HepG2 (cell line): ENCODE results near the gene GPN1. TPM values are rescaled to one million over a fixed set of nuclear protein-coding genes. Genes with fewer than 3 reads are reported as not detected.

ENCODE experiments used
- ARHGAP35 ChIP-seq: sonication (generic); formaldehyde crosslinking; IDR thresholded peaks from 2 replicates; pipeline ENCODE4 v1.9.0; 2022; ENCODE audit warnings: mild to moderate bottlenecking, inconsistent platforms, moderate library complexity, missing genetic modification reagents, borderline replicate concordance
- BCL3 ChIP-seq: sonication (generic); formaldehyde crosslinking; IDR thresholded peaks from 2 replicates; pipeline ENCODE4 v1.5.1; 2020; ENCODE audit warnings: mild to moderate bottlenecking, missing genetic modification reagents, moderate library complexity
- DMAP1 ChIP-seq: IDR thresholded peaks from 2 replicates; pipeline ENCODE4 v1.6.1; 2016
- FIP1L1 ChIP-seq: fragments of 200-400 bp; formaldehyde crosslinking; IDR thresholded peaks from 2 replicates; pipeline ENCODE4 v1.6.1; 2018; ENCODE audit warnings: low read depth, mild to moderate bottlenecking, low read length, moderate library complexity, borderline replicate concordance; ENCODE audit not compliant: insufficient read depth
- POLR2A ChIP-seq, 2 experiments: IDR thresholded peaks; 2 replicates each; pipeline ENCODE4 v1.6.1; 2011; ENCODE audit warnings: low read depth in 2 of 2, low read length in 2 of 2, mild to moderate bottlenecking in 1 of 2, moderate library complexity in 1 of 2; ENCODE audit not compliant: insufficient read depth in 1 of 2
- SNAPC4 ChIP-seq: sonication (generic); formaldehyde crosslinking; IDR thresholded peaks from 2 replicates; pipeline ENCODE4 v1.4.0; 2020; ENCODE audit warnings: mild to moderate bottlenecking, missing genetic modification reagents
- STAT6 ChIP-seq: sonication (generic); formaldehyde crosslinking; IDR thresholded peaks from 2 replicates; pipeline ENCODE4 v1.4.0; 2020; ENCODE audit warnings: missing genetic modification reagents, mild to moderate bottlenecking, borderline replicate concordance
- THAP9 ChIP-seq: sonication (generic); formaldehyde crosslinking; IDR thresholded peaks from 2 replicates; pipeline ENCODE4; 2020; ENCODE audit warnings: missing genetic modification reagents, mild to moderate bottlenecking, borderline replicate concordance
- ZKSCAN1 ChIP-seq: fragments of 150-350 bp; IDR thresholded peaks from 2 replicates; pipeline ENCODE4 v1.6.1; 2014; ENCODE audit warnings: low read length
- ZNF3 ChIP-seq: IDR thresholded peaks from 2 replicates; pipeline ENCODE4 v1.7.0; 2017; ENCODE audit warnings: inconsistent platforms
- ZNF746 ChIP-seq: sonication (generic); formaldehyde crosslinking; IDR thresholded peaks from 2 replicates; pipeline ENCODE4 v1.8.0; 2022; ENCODE audit warnings: mild to moderate bottlenecking, missing genetic modification reagents
- ZNF749 ChIP-seq: sonication (generic); formaldehyde crosslinking; IDR thresholded peaks from 2 replicates; pipeline ENCODE4 v1.8.0; 2022; ENCODE audit warnings: mild to moderate bottlenecking, missing genetic modification reagents, moderate library complexity, borderline replicate concordance
- ZNF83 ChIP-seq: sonication (generic); formaldehyde crosslinking; IDR thresholded peaks from 2 replicates; pipeline ENCODE4 v1.4.0; 2020; ENCODE audit warnings: missing genetic modification reagents, mild to moderate bottlenecking, borderline replicate concordance
- ZNF841 ChIP-seq: sonication (generic); formaldehyde crosslinking; IDR thresholded peaks from 2 replicates; pipeline ENCODE4 v1.8.1; 2023; ENCODE audit warnings: missing genetic modification reagents, borderline replicate concordance
- polyA plus RNA-seq, 8 experiments: library from polyadenylated mRNA; depleted of rRNA in 3 of 8; stranded (reverse) in 7 of 8; unstranded in 1 of 8; fragments of >200 nt; fragmentation: Illumina TruSeq in 4 of 8; extraction: Trizol in 4 of 8; gene quantifications; 2 replicates each; pipeline versions ENCODE4 v1.2.1 to v1.2.3, GENCODE V29; 2011 to 2016; ENCODE audit warnings: low read depth in 4 of 8, missing spikeins in 1 of 8, mixed read lengths in 1 of 8; ENCODE audit not compliant: insufficient read depth in 1 of 8
- total RNA-seq, 5 experiments: library from RNA; depleted of rRNA; stranded (reverse); fragments of >200 nt; fragmentation: Illumina TruSeq; extraction: Trizol; gene quantifications; 2 replicates each; pipeline ENCODE4 v1.2.3, GENCODE V29; 2016; ENCODE audit warnings: low read depth in 1 of 5

Gene GPN1
- total and polyA plus RNA-seq, 2 of the 13 experiments (the other 11 are each of a cell fraction or from before 2014, with no cell fraction given), result 54.5 to 62.7 TPM

GRCh38 chr2:27663285-27664153, 34.7 kb downstream of the GPN1 start, which contains the start of the genes SLC4A1AP and SUPT7L (continued):
- TF ChIP-seq THAP9 (CRISPR knock-in tag), result peak; percentile 90; the same call in 1 of the 2 replicates
- TF ChIP-seq POLR2A (IDR thresholded peaks at IDR 0.05; ENCODE audit: insufficient read depth in 1 of 2, low read depth in 2 of 2, low read length in 2 of 2), result peak; percentile 79 to 81
- TF ChIP-seq SNAPC4 (CRISPR knock-in tag), result peak; percentile 81; the same call in 1 of the 2 replicates
- peak; percentile 42; the same call in 1 of the 2 replicates for TF ChIP-seq ARHGAP35
- TF ChIP-seq ZNF83 (CRISPR knock-in tag), result no peak; the same call in 1 of the 2 replicates
- TF ChIP-seq ZNF841 (CRISPR knock-in tag), result no peak
- no peak for TF ChIP-seq ZNF749
- peak; percentile 99 for TF ChIP-seq DMAP1 (CRISPR knock-in tag)
- no peak for TF ChIP-seq FIP1L1
- TF ChIP-seq BCL3, result peak; percentile 96; the same call in 1 of the 2 replicates
- no peak; the same call in none of the 2 replicates for TF ChIP-seq ZKSCAN1
- 0 out of 2 replicates have a peak, but pooled peaks have one; percentile 36 for TF ChIP-seq ZNF3 (CRISPR knock-in tag)
- no peak; the same call in 1 of the 2 replicates for TF ChIP-seq STAT6 (CRISPR knock-in tag)
- TF ChIP-seq ZNF746 (CRISPR knock-in tag), result no peak
